LHCN-M2 (cell line): ENCODE measurements around the gene RADIL. TPM values are rescaled to one million over a fixed set of nuclear protein-coding genes. Genes with fewer than 3 reads are reported as not detected.
A peak's percentile ranks its signal among the peaks of the same experiment; 100 is the strongest.
"Not testable (repeated sequence)": the region's sequence is repeated elsewhere in the genome, so short reads cannot be mapped to it uniquely, and the experiment has no call there.

ENCODE experiments used
- DNase-seq: peaks from one replicate; pipeline ENCODE4 v3.0.0-alpha.2; 2012; ENCODE audit warnings: low read depth
- polyA plus RNA-seq: library from polyadenylated mRNA; unstranded; fragments of >200 nt; gene quantifications from one replicate; pipeline ENCODE4 v1.2.1, GENCODE V29; 2012; ENCODE audit warnings: missing spikeins
- total RNA-seq: library from RNA; depleted of rRNA; stranded (reverse); fragments of >200 nt; gene quantifications from 2 replicates; pipeline ENCODE4 v1.2.3, GENCODE V29; 2014; rRNA removed

Gene RADIL
- total RNA-seq, result 2.5 and 3.5 TPM in 2 replicates
- 1.4 TPM for polyA plus RNA-seq

GRCh38 chr7:4883372-4884144 lies at the start of gene RADIL:
RADIL (minus strand) TSS chr7:4883716; CDS start chr7:4878139, 5,577 bp downstream.
- peak; percentile 77 for DNase-seq

- peak; percentile 8 for DNase-seq
Measured at GRCh38 chr7:4931943-4932342, 48.4 kb upstream of the RADIL start.

- DNase-seq, result no peak
Measured at GRCh38 chr7:4929005-4929404, 45.5 kb upstream of the RADIL start.

- DNase-seq, result no peak
Measured at GRCh38 chr7:4928445-4928844, 44.9 kb upstream of the RADIL start.

GRCh38 chr7:4919969-4920766 lies 36.7 kb upstream of the RADIL start:
- DNase-seq, result no peak

- no peak for DNase-seq
Measured at GRCh38 chr7:4916113-4916512, 32.6 kb upstream of the RADIL start.

GRCh38 chr7:4911111-4911828 lies 27.8 kb upstream of the RADIL start:
- no peak for DNase-seq

- no peak for DNase-seq
Measured at GRCh38 chr7:4906682-4907081, 23.2 kb upstream of the RADIL start.

- DNase-seq, result no peak
Measured at GRCh38 chr7:4905171-4905570, 21.7 kb upstream of the RADIL start.

GRCh38 chr7:4904346-4904745 lies 20.8 kb upstream of the RADIL start:
- DNase-seq, result no peak

- DNase-seq, result no peak
Measured at GRCh38 chr7:4895766-4896165, 12.2 kb upstream of the RADIL start.

- no peak for DNase-seq
Measured at GRCh38 chr7:4894482-4894881, 11.0 kb upstream of the RADIL start.

GRCh38 chr7:4893929-4894475 lies 10.5 kb upstream of the RADIL start:
- DNase-seq, result no peak

GRCh38 chr7:4893188-4893587 lies 9.7 kb upstream of the RADIL start:
- not testable (repeated sequence) for DNase-seq

- not testable (repeated sequence) for DNase-seq
Measured at GRCh38 chr7:4891522-4891921, 8.0 kb upstream of the RADIL start.

- DNase-seq, result no peak
Measured at GRCh38 chr7:4889682-4890081, 6.2 kb upstream of the RADIL start.

GRCh38 chr7:4888161-4888560 lies 4.6 kb upstream of the RADIL start:
- no peak for DNase-seq

- no peak for DNase-seq
Measured at GRCh38 chr7:4886671-4887070, 3.2 kb upstream of the RADIL start.

- DNase-seq, result no peak
Measured at GRCh38 chr7:4885317-4885807, 1.8 kb upstream of the RADIL start.

GRCh38 chr7:4884164-4884563 lies 648 bp upstream of the RADIL start:
- no peak for DNase-seq

GRCh38 chr7:4883033-4883371 lies 514 bp downstream of the RADIL start:
- DNase-seq, result no peak
